Trophoblast cell (in vitro differentiated cells and primary cell): ENCODE results near the gene CD59.

Experiments
- DNase-seq, 2 donors: peaks; one replicate each; pipeline ENCODE4 v3.0.0-alpha.2; 2016
- H2AFZ ChIP-seq: 2 replicates; pipeline ENCODE4 v1.6.1; 2013; ENCODE audit warnings: low read length, moderate library complexity, mild to moderate bottlenecking; ENCODE audit not compliant: insufficient read depth, poor library complexity
- H2AK5ac ChIP-seq: 2 replicates; pipeline ENCODE4 v1.6.1; 2013; ENCODE audit warnings: mild to moderate bottlenecking, low read length
- H2BK120ac ChIP-seq: 2 replicates; pipeline ENCODE4 v1.6.1; 2013; ENCODE audit warnings: low read length, mild to moderate bottlenecking, moderate library complexity; ENCODE audit not compliant: insufficient read depth, poor library complexity
- H2BK12ac ChIP-seq: 2 replicates; pipeline ENCODE4 v1.6.1; 2013; ENCODE audit warnings: mild to moderate bottlenecking, low read length, moderate library complexity
- H2BK5ac ChIP-seq: 2 replicates; pipeline ENCODE4 v1.6.1; 2013; ENCODE audit warnings: low read length, low read depth, moderate library complexity, mild to moderate bottlenecking; ENCODE audit not compliant: poor library complexity
- H3K14ac ChIP-seq: 2 replicates; pipeline ENCODE4 v1.6.1; 2013; ENCODE audit warnings: mild to moderate bottlenecking, low read length
- H3K18ac ChIP-seq: 2 replicates; pipeline ENCODE4 v1.6.1; 2013; ENCODE audit warnings: mild to moderate bottlenecking, low read length
- H3K23ac ChIP-seq: 2 replicates; pipeline ENCODE4 v1.6.1; 2013; ENCODE audit warnings: low read length
- H3K27ac ChIP-seq: 2 replicates; pipeline ENCODE4 v1.5.1; 2013; ENCODE audit warnings: low read depth, mild to moderate bottlenecking, inconsistent platforms, low read length, moderate library complexity
- H3K27me3 ChIP-seq: 2 replicates; pipeline ENCODE4 v1.6.1; 2013; ENCODE audit warnings: inconsistent platforms, mild to moderate bottlenecking, low read length, moderate library complexity; ENCODE audit not compliant: insufficient read depth
- H3K36me3 ChIP-seq, 2 experiments: 1 replicate in 1 of 2; 2 replicates in 1 of 2; pipeline ENCODE4 v1.6.1; 2013; ENCODE audit warnings: low read length in 2 of 2, mild to moderate bottlenecking in 2 of 2, moderate library complexity in 1 of 2; ENCODE audit not compliant: insufficient read depth in 2 of 2, control insufficient read depth in 1 of 2
- H3K4ac ChIP-seq: 2 replicates; pipeline ENCODE4 v1.6.1; 2013; ENCODE audit warnings: low read depth, mild to moderate bottlenecking, low read length, moderate library complexity
- H3K4me1 ChIP-seq, 2 experiments: 1 replicate in 1 of 2; 2 replicates in 1 of 2; pipeline ENCODE4 v1.6.1; 2013; ENCODE audit warnings: low read length in 2 of 2, mild to moderate bottlenecking in 2 of 2, moderate library complexity in 1 of 2; ENCODE audit not compliant: insufficient read depth in 2 of 2, control insufficient read depth in 1 of 2
- H3K4me2 ChIP-seq: 2 replicates; pipeline ENCODE4 v1.6.1; 2013; ENCODE audit warnings: inconsistent platforms, mild to moderate bottlenecking, low read length, moderate library complexity
- H3K4me3 ChIP-seq: 2 replicates; pipeline ENCODE4 v1.5.1; 2013; ENCODE audit warnings: mild to moderate bottlenecking, low read depth, low read length, inconsistent platforms
- H3K79me1 ChIP-seq: one replicate; pipeline ENCODE4 v1.6.1; 2013; ENCODE audit warnings: low read length
- H3K79me2 ChIP-seq: 2 replicates; pipeline ENCODE4 v1.6.1; 2013; ENCODE audit warnings: low read length, mild to moderate bottlenecking; ENCODE audit not compliant: control insufficient read depth, insufficient read depth, poor library complexity
- H3K9ac ChIP-seq: 2 replicates; pipeline ENCODE4 v1.6.1; 2013; ENCODE audit warnings: mild to moderate bottlenecking, low read length
- H3K9me3 ChIP-seq: 2 replicates; pipeline ENCODE4 v1.6.1; 2013; ENCODE audit warnings: low read depth, mild to moderate bottlenecking, control low read depth, inconsistent platforms, low read length; ENCODE audit not compliant: insufficient read depth
- H4K12ac ChIP-seq: 2 replicates; pipeline ENCODE4 v1.6.1; 2013; ENCODE audit warnings: low read depth, mild to moderate bottlenecking, low read length, moderate library complexity
- H4K8ac ChIP-seq: 2 replicates; pipeline ENCODE4 v1.6.1; 2013; ENCODE audit warnings: low read depth, mild to moderate bottlenecking, low read length, moderate library complexity
- H4K91ac ChIP-seq: one replicate; pipeline ENCODE4 v1.6.1; 2013; ENCODE audit warnings: low read depth, mild to moderate bottlenecking, low read length, moderate library complexity
- WGBS: extraction: QIAGEN DNeasy Blood & Tissue Kit; methylation state at CpG from one replicate; pipeline ENCODE4 v1.1.7; 2013; ENCODE audit warnings: missing lambda C conversion rate; ENCODE audit not compliant: insufficient read length, insufficient coverage; ENCODE audit errors: extremely low coverage; 5-methylcytosine and 5-hydroxymethylcytosine counted together

The CD59 gene

DNA sequence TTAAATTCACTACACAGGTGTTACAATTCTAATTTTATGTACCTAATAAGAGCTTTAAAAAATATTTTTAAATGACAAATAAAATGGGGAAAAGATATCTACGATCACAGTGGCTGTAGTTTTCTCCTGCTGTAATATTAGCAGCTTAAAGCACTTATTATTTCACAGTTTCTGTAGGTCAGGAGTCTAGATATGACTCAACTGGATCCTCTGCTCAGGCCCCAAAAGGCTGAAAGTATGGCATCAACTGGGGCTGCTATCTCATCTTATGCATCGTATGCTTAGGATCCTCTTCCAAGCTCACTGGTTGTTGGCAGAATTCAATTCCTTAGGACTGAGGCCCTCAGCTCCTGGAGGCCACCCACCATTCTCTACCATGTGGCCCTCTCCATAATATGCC is 25.2 kb upstream of the CD59 start:
- Histone ChIP-seq H4K12ac (no peak overlapping the region), H3K4me1 (no peaks in the 10 kb centered on the region), H3K4me3 (no peak overlapping the region), H2BK12ac (no peak overlapping the region), H3K79me2 (no peaks in the 10 kb centered on the region), H3K27ac (no peak overlapping the region), H3K4ac (no peak overlapping the region), H4K91ac (no peak overlapping the region), H2AK5ac (no peak overlapping the region), H3K79me1 (no peaks in the 10 kb centered on the region), H3K18ac (no peak overlapping the region), H3K14ac (no peak overlapping the region), H3K23ac (no peak overlapping the region), H2AFZ (no peak overlapping the region), H2BK120ac (no peak overlapping the region), H2BK5ac (no peak overlapping the region), H3K9ac (no peak overlapping the region), H3K4me2 (no peak overlapping the region), H3K9me3 (no peaks in the 10 kb centered on the region), H3K36me3 (peaks cover 2 to 4% of the 10 kb centered on the region in 2 experiments), H3K27me3 (no peaks in the 10 kb centered on the region), H4K8ac (no peak overlapping the region)
- no peak for DNase-seq
- WGBS, result no CpG with 5 or more reads among the region's 2 CpGs

DNA sequence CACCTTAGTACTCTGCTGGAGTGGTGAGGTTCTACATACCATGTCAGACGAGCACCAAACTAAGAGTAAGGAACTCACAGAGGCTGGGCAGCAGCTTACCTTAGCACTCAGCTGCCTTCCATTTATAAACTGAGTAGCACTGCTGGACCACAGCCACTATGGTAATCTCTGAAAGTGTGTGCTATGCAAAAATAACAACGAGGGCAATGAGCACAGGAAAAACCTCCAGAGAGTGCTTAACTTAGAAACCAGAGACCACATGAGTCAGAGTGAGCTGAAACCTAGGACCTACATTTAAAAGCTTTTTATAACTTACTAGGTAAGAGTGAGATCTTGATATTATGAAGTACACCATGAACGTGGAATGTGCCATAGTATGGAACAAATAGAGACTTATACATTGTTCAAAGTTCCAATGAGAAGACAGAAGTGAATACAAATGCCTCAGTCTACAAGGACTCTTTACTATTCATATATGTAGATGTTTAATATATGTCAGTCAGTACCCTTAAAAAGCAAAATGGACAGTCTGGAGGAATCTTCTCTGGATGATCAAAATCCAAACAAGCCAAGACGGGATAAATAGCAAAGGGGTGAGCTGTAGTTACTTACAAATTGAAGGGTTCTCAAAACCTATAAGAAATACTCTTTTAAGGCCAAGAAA is 17.2 kb upstream of the CD59 start:
- peaks cover 2 to 4% of the 10 kb centered on the region in 2 experiments for H3K36me3 ChIP-seq
- WGBS, result no CpG with 5 or more reads among the region's 4 CpGs
- no peaks in the 10 kb centered on the region for H3K4me1 ChIP-seq
- H3K79me1 ChIP-seq, result no peaks in the 10 kb centered on the region
- no peaks in the 10 kb centered on the region for H3K79me2 ChIP-seq
- H3K14ac ChIP-seq, result no peak overlapping the region
- H2AK5ac ChIP-seq, result no peak overlapping the region
- no peak overlapping the region for H3K9ac ChIP-seq
- no peak overlapping the region for H3K4me3 ChIP-seq
- H4K8ac ChIP-seq, result no peak overlapping the region
- H3K27ac ChIP-seq, result no peak overlapping the region
- no peak overlapping the region for H3K23ac ChIP-seq
- H2BK12ac ChIP-seq, result no peak overlapping the region
- no peak overlapping the region for H2BK5ac ChIP-seq
- H3K18ac ChIP-seq, result no peak overlapping the region
- no peaks in the 10 kb centered on the region for H3K9me3 ChIP-seq
- no peak overlapping the region for H4K91ac ChIP-seq
- DNase-seq, result no peak
- H3K27me3 ChIP-seq, result no peaks in the 10 kb centered on the region
- H4K12ac ChIP-seq, result no peak overlapping the region
- H2BK120ac ChIP-seq, result no peak overlapping the region
- no peak overlapping the region for H3K4ac ChIP-seq
- no peak overlapping the region for H3K4me2 ChIP-seq
- H2AFZ ChIP-seq, result no peak overlapping the region

DNA sequence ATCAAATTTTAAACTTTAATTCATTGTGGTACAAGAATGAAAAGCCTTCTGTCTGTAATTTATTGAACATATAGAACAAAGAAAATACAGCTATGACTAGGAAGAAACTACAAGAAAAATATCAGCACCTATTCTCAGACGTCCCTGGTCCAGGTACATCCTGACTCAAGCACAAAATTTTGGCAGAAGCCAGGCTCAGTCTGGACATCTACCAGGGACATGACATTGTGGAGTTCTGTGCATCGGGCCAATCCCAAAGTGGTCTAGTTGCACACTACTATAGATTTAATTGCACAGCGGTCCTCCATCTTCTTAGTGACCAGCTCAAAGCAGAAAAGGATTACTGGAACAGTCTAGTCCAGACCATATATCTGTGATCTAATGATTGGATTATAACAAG is 15.7 kb upstream of the CD59 start:
- no peak overlapping the region for H3K27ac ChIP-seq

DNA sequence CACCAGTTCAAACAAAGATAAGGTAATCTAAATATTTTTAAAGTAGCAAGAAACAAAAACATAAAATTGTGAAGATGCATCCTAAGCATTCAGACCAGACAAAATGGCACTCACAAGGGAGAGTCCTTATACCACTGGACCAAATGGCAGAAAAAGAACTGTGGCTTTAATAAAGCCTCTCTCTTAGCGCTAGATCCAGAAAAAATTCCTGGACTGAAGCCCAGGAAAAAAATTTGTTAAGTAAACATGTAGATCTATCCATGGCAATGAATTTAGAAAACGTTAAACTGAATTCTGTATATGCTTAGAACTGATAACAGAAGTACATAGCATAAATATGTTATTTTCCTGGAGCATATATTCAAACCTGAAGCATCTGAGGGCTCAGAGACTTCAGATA is 11.8 kb upstream of the CD59 start:
- Histone ChIP-seq H3K27me3 (no peaks in the 10 kb centered on the region), H4K12ac (no peak overlapping the region), H2BK5ac (no peak overlapping the region), H3K9ac (no peak overlapping the region), H3K79me1 (no peaks in the 10 kb centered on the region), H3K23ac (no peak overlapping the region), H3K9me3 (no peaks in the 10 kb centered on the region), H4K91ac (no peak overlapping the region), H2AFZ (no peak overlapping the region), H2BK120ac (no peak overlapping the region), H3K79me2 (no peaks in the 10 kb centered on the region), H3K14ac (no peak overlapping the region), H3K4me3 (no peak overlapping the region), H3K4ac (no peak overlapping the region), H3K27ac (no peak overlapping the region), H3K36me3 (no peaks in the 10 kb centered on the region), H4K8ac (no peak overlapping the region), H3K18ac (no peak overlapping the region), H3K4me2 (no peak overlapping the region), H3K4me1 (no peaks in the 10 kb centered on the region), H2AK5ac (no peak overlapping the region), H2BK12ac (no peak overlapping the region)
- no CpG with 5 or more reads among the region's 2 CpGs for WGBS
- DNase-seq, result no peak

More for the DNA sequence above, 15.7 kb upstream of the CD59 start:
- Histone ChIP-seq H2BK120ac (no peak overlapping the region), H3K4me1 (no peaks in the 10 kb centered on the region), H4K8ac (no peak overlapping the region), H4K91ac (no peak overlapping the region), H2BK5ac (no peak overlapping the region), H3K23ac (no peak overlapping the region), H3K9me3 (no peaks in the 10 kb centered on the region), H2AFZ (no peak overlapping the region), H3K36me3 (peaks cover 2 to 3% of the 10 kb centered on the region in 2 experiments), H3K79me2 (no peaks in the 10 kb centered on the region), H3K4ac (no peak overlapping the region), H2AK5ac (no peak overlapping the region), H2BK12ac (no peak overlapping the region), H3K9ac (no peak overlapping the region), H3K4me2 (no peak overlapping the region), H3K79me1 (no peaks in the 10 kb centered on the region), H3K14ac (no peak overlapping the region), H3K4me3 (no peak overlapping the region), H3K27me3 (no peaks in the 10 kb centered on the region), H4K12ac (no peak overlapping the region), H3K18ac (no peak overlapping the region)
- no peak for DNase-seq
- no CpG with 5 or more reads among the region's 3 CpGs for WGBS
